Lower leg skin (tissue), 4 donors: ENCODE measurements around the gene PGK1. TPM values are rescaled to one million over a fixed set of nuclear protein-coding genes. Genes with fewer than 3 reads are reported as not detected.

Experiments
- DNase-seq, 2 donors: peaks; one replicate each; pipeline ENCODE4 v3.0.0-alpha.2; 2019; ENCODE audit warnings: low spot score in 2 of 2
- H3K4me3 ChIP-seq: fragments of 200-600 bp; sonication (generic); 2 replicates; pipeline ENCODE4 v1.5.1; 2017; ENCODE audit warnings: mild to moderate bottlenecking, low read depth; ENCODE audit not compliant: poor library complexity, severe bottlenecking
- CTCF ChIP-seq, 3 donors: fragments of 450-650 bp; IDR thresholded peaks; one replicate each; pipeline ENCODE4 v1.5.1; 2016; ENCODE audit warnings: antibody characterized with exemption in 3 of 3, mild to moderate bottlenecking in 3 of 3, moderate library complexity in 2 of 3
- POLR2A ChIP-seq, 2 donors: fragments of 450-650 bp; IDR thresholded peaks; one replicate each; pipeline ENCODE4 v1.6.1; 2016 to 2017; ENCODE audit warnings: antibody characterized with exemption in 2 of 2, mild to moderate bottlenecking in 1 of 2, moderate library complexity in 1 of 2
- WGBS, 2 donors: methylation state at CpG; one replicate each; pipeline ENCODE4 v1.1.5; 2018; 5-methylcytosine and 5-hydroxymethylcytosine counted together
- intact Hi-C: fragments of 100-400 bp; cut with DNase I; formaldehyde crosslinking; loops from one replicate; pipeline ENCODE4 v1.15.0; 2023; ENCODE audit warnings: low total_unique reads
- total RNA-seq, 4 donors: library from RNA; depleted of rRNA; stranded (reverse); fragments of >200 nt; gene quantifications; one replicate each; pipeline ENCODE4 v1.1.0, GENCODE V29; 2016

Gene PGK1
- total RNA-seq, 4 donors from 2014 or later, result 151 to 246 (median 179) TPM

GRCh38 chrX:78165425-78165824 lies 61.4 kb downstream of the PGK1 start:
- intact Hi-C loops, result no loop called here
- no peak overlapping the region for H3K4me3 ChIP-seq
- WGBS, 2 donors, result 50 to 73% methylated on average over 1 of the region's 1 CpG
- DNase-seq, result no peak
- TF ChIP-seq CTCF (IDR thresholded peaks at IDR 0.05), result no peak
- TF ChIP-seq POLR2A (IDR thresholded peaks at IDR 0.05), result no peak

DNA sequence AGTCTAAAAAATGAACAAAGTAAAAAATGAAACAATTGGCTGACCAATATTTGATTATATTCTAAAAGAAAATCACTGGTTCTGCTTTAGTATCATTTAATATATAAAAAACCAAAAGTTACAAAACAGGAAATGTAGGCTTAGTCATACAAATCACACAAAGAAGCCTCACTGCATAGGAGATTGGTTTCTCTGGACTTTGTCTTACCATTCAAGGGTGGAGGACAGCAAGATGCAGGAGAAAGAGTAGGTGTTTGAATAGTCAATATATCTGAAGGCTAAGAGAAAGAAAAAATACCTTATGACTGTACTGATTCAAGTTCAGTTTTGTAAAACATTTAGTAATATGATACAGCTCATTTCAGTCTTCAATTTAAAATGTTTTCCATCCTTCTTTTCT lies 64.0 kb downstream of the PGK1 start:
- intact Hi-C loops, result no loop called here

More for the DNA sequence above, 64.0 kb downstream of the PGK1 start:
- DNase-seq, result no peak
- no peak overlapping the region for H3K4me3 ChIP-seq
- TF ChIP-seq CTCF (IDR thresholded peaks at IDR 0.05) (no peak), POLR2A (IDR thresholded peaks at IDR 0.05) (no peak)

Other genes starting within 250 kb of the PGK1 start
- gene MAGT1, start 208.8 kb upstream of the PGK1 start, total RNA-seq, result 10 to 100 TPM; 20.5 to 52.8 (median 34.4) TPM
- gene COX7B, start 204.8 kb upstream of the PGK1 start, total RNA-seq, result 100 to 1,000 TPM; 199 to 282 (median 248) TPM
- gene ATP7A, start 193.6 kb upstream of the PGK1 start, total RNA-seq, result 10 to 100 TPM; 20.9 to 37.6 (median 28.5) TPM
- gene PGAM4, start 134.6 kb upstream of the PGK1 start, total RNA-seq, result not detected
- gene TAF9B, start 35.4 kb downstream of the PGK1 start, total RNA-seq, result 10 to 100 TPM in 2 of 4 donors, 1 to 10 TPM in 2; 5.6 to 12.2 (median 8.4) TPM
- 1 to 10 TPM in 2 of 4 donors, under 1 TPM in 2; 0.25 to 2.3 (median 1.2) TPM for gene CYSLTR1, start 223.4 kb downstream of the PGK1 start, total RNA-seq